Hematopoietic multipotent progenitor cell (in vitro differentiated cells): ENCODE results near the gene SEMA3G. TPM values are rescaled to one million over a fixed set of nuclear protein-coding genes. Genes with fewer than 3 reads are reported as not detected.

ENCODE experiments used
- DNase-seq, 3 donors: peaks; one replicate each; pipeline ENCODE4 v3.0.0-alpha.2; 2011 to 2015; ENCODE audit warnings: low read depth in 2 of 3, low spot score in 2 of 3
- total RNA-seq: library from RNA; depleted of rRNA; stranded (reverse); fragments of >200 nt; gene quantifications from one replicate; pipeline ENCODE4 v1.2.3, GENCODE V29; 2012

The SEMA3G gene
- 0.54 TPM for total RNA-seq

GRCh38 chr3:52444860-52445793 is at the start of gene SEMA3G:
Gene SEMA3G (minus strand): TSS chr3:52445103. CDS start chr3:52445027, 76 bp downstream.
- DNase-seq, result peak in 2 of 3 donors; percentile 74 to 84

- DNase-seq, result no peak
Observed at GRCh38 chr3:52494445-52494844, 49.5 kb upstream of the SEMA3G start.

GRCh38 chr3:52493232-52494017 is 48.5 kb upstream of the SEMA3G start:
- no peak for DNase-seq

GRCh38 chr3:52492059-52492458 is 47.2 kb upstream of the SEMA3G start:
- DNase-seq, result no peak

GRCh38 chr3:52490939-52491526 is 46.1 kb upstream of the SEMA3G start:
- DNase-seq, result peak in 2 of 3 donors; percentile 58 to 64

- no peak for DNase-seq
Observed at GRCh38 chr3:52490035-52490938, 45.4 kb upstream of the SEMA3G start.

GRCh38 chr3:52489453-52489852 is 44.5 kb upstream of the SEMA3G start:
- DNase-seq, result no peak

- no peak for DNase-seq
Observed at GRCh38 chr3:52488746-52489145, 43.8 kb upstream of the SEMA3G start.

- no peak for DNase-seq
Observed at GRCh38 chr3:52487788-52488691, 43.1 kb upstream of the SEMA3G start.

- DNase-seq, result no peak
Observed at GRCh38 chr3:52487050-52487787, 42.3 kb upstream of the SEMA3G start.

GRCh38 chr3:52484680-52485461 is 40.0 kb upstream of the SEMA3G start:
- no peak for DNase-seq

GRCh38 chr3:52483577-52484381 is 38.9 kb upstream of the SEMA3G start:
- no peak for DNase-seq

GRCh38 chr3:52483081-52483480 is 38.2 kb upstream of the SEMA3G start:
- DNase-seq, result no peak

GRCh38 chr3:52481819-52482521 is 37.1 kb upstream of the SEMA3G start:
- DNase-seq, result no peak

- DNase-seq, result no peak
Observed at GRCh38 chr3:52480768-52481715, 36.1 kb upstream of the SEMA3G start.
